Measurements from ENCODE around the gene HDAC7.

DNA sequence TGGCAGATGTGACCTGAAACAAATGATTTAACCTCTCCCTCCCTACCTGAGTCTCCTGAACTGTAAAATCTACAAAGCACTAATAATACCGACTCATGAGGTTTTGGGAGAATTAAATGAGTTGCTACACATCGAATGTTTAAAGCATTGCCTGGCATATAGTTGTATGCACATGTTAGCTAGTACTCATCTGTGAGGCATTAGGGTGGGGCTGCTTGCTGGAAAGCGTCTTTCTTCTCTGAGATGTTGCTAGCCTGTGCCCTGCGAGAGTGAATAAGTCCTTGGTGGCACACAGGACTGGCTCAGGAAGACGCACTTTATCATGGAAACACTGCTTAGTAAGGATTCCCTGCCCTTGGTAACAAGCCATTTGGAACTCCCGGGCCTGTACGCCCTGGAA lies 67.2 kb downstream of the HDAC7 start:
- no peak for TF ChIP-seq EZH2 (IDR thresholded peaks at IDR 0.05; ENCODE audit: borderline replicate concordance, low read length)
- TF ChIP-seq, protein P1, sequence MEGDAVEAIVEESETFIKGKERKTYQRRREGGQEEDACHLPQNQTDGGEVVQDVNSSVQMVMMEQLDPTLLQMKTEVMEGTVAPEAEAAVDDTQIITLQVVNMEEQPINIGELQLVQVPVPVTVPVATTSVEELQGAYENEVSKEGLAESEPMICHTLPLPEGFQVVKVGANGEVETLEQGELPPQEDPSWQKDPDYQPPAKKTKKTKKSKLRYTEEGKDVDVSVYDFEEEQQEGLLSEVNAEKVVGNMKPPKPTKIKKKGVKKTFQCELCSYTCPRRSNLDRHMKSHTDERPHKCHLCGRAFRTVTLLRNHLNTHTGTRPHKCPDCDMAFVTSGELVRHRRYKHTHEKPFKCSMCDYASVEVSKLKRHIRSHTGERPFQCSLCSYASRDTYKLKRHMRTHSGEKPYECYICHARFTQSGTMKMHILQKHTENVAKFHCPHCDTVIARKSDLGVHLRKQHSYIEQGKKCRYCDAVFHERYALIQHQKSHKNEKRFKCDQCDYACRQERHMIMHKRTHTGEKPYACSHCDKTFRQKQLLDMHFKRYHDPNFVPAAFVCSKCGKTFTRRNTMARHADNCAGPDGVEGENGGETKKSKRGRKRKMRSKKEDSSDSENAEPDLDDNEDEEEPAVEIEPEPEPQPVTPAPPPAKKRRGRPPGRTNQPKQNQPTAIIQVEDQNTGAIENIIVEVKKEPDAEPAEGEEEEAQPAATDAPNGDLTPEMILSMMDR (conservative IDR thresholded peaks at IDR 0.05 in 1 of 2, IDR thresholded peaks at IDR 0.05 in 1 of 2; ENCODE audit: extremely low read depth in 1 of 2, insufficient read depth in 1 of 2, low read depth in 1 of 2, low read length in 2 of 2): no peak

Data from mammary epithelial cell (primary cell).